HUES48 (cell line): ENCODE data around the gene PCDH1.
A peak's percentile ranks its signal among the peaks of the same experiment; 100 is the strongest.

Source experiments
- H3K27ac ChIP-seq: one replicate; pipeline ENCODE4 v1.7.0; 2013; ENCODE audit warnings: low read depth, low read length, inconsistent platforms
- H3K27me3 ChIP-seq: 2 replicates; pipeline ENCODE4 v1.6.1; 2013; ENCODE audit warnings: mild to moderate bottlenecking, low read length; ENCODE audit not compliant: control insufficient read depth, insufficient read depth
- H3K36me3 ChIP-seq: 2 replicates; pipeline ENCODE4 v1.6.1; 2013; ENCODE audit warnings: low read length; ENCODE audit not compliant: control insufficient read depth, insufficient read depth
- H3K4me1 ChIP-seq: 2 replicates; pipeline ENCODE4 v1.6.1; 2013; ENCODE audit warnings: mild to moderate bottlenecking, low read length; ENCODE audit not compliant: control insufficient read depth, insufficient read depth
- H3K4me3 ChIP-seq: 2 replicates; pipeline ENCODE4 v1.5.1; 2013; ENCODE audit warnings: mild to moderate bottlenecking, low read depth, low read length
- H3K9ac ChIP-seq: 2 replicates; pipeline ENCODE4 v1.6.1; 2013; ENCODE audit warnings: mild to moderate bottlenecking, low read depth, low read length, moderate library complexity
- H3K9me3 ChIP-seq: 2 replicates; pipeline ENCODE4 v1.6.1; 2013; ENCODE audit warnings: low read length; ENCODE audit not compliant: control insufficient read depth, insufficient read depth

PCDH1 gene

DNA sequence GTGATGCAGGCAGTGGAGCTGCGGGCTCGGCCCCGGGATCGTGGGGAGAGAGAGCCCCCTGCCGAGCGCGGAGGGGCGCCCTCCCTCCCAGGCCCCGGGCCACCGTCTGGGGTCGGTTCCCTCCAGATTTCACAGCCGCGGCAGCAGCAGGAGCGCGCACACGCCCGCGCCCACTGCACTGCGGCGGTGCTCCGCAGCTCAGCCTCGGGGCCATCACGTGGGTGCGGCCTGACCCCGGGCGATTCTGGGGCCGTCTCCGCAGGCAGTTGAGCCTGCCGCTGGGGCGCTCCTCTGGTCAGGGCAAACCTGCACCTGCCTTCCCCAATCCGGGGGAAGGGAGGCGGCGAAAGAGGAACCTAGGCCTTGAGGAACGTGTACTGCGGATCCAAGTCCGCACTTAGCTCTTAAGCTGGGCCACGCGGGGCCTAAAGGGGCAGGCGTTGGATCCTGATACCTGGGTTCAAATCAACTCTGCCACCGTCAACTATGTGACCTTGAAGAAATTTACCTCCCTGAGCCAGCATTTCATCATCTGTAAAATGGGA is 36.1 kb upstream of the PCDH1 start:
- Histone ChIP-seq H3K4me3 (peak overlapping the region; percentile 59), H3K9ac (0 out of 2 replicates have a peak overlapping the region, but pooled peaks have one; percentile 8)

DNA sequence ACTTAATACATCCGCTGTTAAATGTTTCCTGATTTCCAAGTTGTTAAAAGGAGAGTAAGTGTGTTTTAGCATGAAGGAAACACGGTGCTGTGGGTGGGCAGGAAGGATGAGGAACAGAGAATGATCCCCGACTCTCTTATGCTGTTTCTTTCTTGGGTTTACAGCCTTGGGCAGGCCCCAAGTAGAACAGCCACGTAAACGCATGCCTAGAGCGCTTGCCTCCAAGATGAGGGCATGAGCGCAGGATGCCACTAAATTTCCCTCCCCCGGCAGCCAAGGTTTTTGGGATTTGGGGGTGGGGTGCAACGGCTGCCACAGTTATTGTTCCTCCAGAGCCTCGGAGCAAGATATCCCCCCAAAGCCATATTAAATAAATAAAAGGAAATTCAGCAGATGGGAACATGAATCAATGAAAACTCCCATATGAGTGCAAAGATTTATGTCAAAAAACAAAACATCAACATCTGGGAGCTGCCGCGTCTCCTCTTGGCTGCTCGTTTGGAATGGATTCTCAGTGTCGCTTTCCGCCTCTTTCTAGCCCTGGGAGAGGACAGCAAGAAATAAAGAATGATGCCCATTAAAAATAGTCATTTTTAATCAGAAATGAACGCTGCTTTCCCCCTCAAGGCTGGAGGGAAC is 35.5 kb upstream of the PCDH1 start:
- H3K4me3 ChIP-seq: peak overlapping the region; percentile 59
- H3K4me1 ChIP-seq: peaks cover 16% of the 10 kb centered on the region
- H3K9me3 ChIP-seq: no peaks in the 10 kb centered on the region
- no peaks in the 10 kb centered on the region for H3K36me3 ChIP-seq
- H3K27ac ChIP-seq: no peak overlapping the region
- H3K9ac ChIP-seq: 0 out of 2 replicates have a peak overlapping the region, but pooled peaks have one; percentile 8
- H3K27me3 ChIP-seq: peaks cover 23% of the 10 kb centered on the region

More for the DNA sequence above, 36.1 kb upstream of the PCDH1 start:
- peaks cover 16% of the 10 kb centered on the region for H3K4me1 ChIP-seq
- H3K27me3 ChIP-seq: peaks cover 23% of the 10 kb centered on the region
- no peaks in the 10 kb centered on the region for H3K36me3 ChIP-seq
- H3K27ac ChIP-seq: no peak overlapping the region
- H3K9me3 ChIP-seq: no peaks in the 10 kb centered on the region

- no peak overlapping the region for H3K27ac ChIP-seq
Observed at GRCh38 chr5:141910271-141910673, 32.1 kb upstream of the PCDH1 start.

DNA sequence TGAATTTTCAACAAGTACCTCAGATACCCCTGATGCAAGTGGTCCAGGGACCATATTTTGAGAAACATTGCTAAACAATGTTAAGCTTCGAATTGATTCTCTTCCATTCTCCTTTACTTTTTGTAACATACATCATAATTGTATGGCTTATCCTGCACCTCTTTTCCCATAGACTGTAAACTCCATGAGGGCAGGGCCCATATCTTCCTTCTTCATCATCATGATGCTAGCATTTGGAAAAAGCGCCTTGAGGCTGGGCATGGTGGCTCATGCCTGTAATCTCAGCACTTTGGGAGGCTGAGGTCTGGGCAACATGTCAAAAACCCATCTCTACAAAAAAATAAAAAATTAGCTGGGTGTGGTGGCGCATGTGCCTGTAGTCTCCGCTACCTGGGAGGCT is 31.0 kb upstream of the PCDH1 start:
- Histone ChIP-seq H3K27me3 (peaks cover 13% of the 10 kb centered on the region), H3K9me3 (no peaks in the 10 kb centered on the region), H3K27ac (no peak overlapping the region), H3K36me3 (no peaks in the 10 kb centered on the region), H3K9ac (no peak overlapping the region), H3K4me1 (peaks cover 9% of the 10 kb centered on the region), H3K4me3 (no peak overlapping the region)

More at GRCh38 chr5:141910271-141910673, 32.1 kb upstream of the PCDH1 start:
- Histone ChIP-seq H3K9me3 (no peaks in the 10 kb centered on the region), H3K4me1 (peaks cover 9% of the 10 kb centered on the region), H3K27me3 (peaks cover 23% of the 10 kb centered on the region), H3K9ac (no peak overlapping the region), H3K4me3 (no peak overlapping the region), H3K36me3 (no peaks in the 10 kb centered on the region)

- no peaks in the 10 kb centered on the region for H3K9me3 ChIP-seq
- peaks cover 7% of the 10 kb centered on the region for H3K4me1 ChIP-seq
- H3K4me3 ChIP-seq: no peak overlapping the region
- no peak overlapping the region for H3K9ac ChIP-seq
- H3K36me3 ChIP-seq: no peaks in the 10 kb centered on the region
- H3K27ac ChIP-seq: no peak overlapping the region
- H3K27me3 ChIP-seq: peaks cover 11% of the 10 kb centered on the region
Observed at GRCh38 chr5:141908796-141909195, 30.6 kb upstream of the PCDH1 start.

- Histone ChIP-seq H3K9ac (no peak overlapping the region), H3K36me3 (no peaks in the 10 kb centered on the region), H3K4me3 (no peak overlapping the region), H3K27ac (no peak overlapping the region), H3K27me3 (no peaks in the 10 kb centered on the region), H3K4me1 (0 out of 2 replicates have a peak, but pooled peaks cover 3% of the 10 kb centered on the region), H3K9me3 (no peaks in the 10 kb centered on the region)
Observed at GRCh38 chr5:141906972-141907371, 28.8 kb upstream of the PCDH1 start.

DNA sequence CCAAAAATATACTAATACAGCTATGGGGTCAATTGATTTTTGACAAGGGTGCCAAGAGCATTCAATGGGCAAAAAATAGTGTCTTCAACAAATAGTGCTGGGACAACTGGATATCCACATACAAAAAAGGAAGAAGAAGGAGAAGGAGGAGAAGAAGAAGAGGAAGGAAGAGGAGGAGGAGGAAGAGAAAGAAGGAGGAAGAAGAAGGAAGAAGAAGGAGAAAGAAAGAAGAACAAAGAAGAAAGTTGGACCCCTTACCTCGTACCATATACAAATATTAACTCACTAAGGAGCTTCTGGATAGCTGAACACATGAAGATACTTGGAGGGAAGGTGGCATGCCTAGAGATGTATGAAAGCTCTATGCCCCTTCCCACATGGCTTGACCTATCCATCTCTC is 28.3 kb upstream of the PCDH1 start:
- Histone ChIP-seq H3K4me3 (no peak overlapping the region), H3K9ac (no peak overlapping the region), H3K36me3 (no peaks in the 10 kb centered on the region), H3K27me3 (no peaks in the 10 kb centered on the region), H3K27ac (no peak overlapping the region), H3K4me1 (0 out of 2 replicates have a peak, but pooled peaks cover 3% of the 10 kb centered on the region), H3K9me3 (no peaks in the 10 kb centered on the region)

DNA sequence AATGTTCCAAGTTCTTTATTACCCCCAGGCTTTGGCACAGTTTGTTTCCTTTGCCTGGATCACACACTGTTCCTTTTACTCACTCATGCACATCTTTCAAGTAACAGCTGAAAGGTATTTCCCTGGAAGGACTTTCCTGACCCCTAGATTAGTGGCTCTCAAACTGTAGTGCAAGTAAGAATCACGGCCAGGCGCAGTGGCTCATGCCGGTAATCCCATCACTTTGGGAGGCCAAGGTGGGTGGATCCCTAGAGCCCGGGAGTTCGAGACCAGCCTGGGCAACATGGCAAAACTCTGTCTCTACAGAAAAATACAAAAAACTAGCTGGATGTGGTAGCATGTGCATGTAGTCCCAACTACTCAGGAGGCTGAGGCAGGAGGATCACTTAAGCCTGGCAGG is 26.3 kb upstream of the PCDH1 start:
- Histone ChIP-seq H3K9ac (no peak overlapping the region), H3K36me3 (no peaks in the 10 kb centered on the region), H3K4me3 (no peak overlapping the region), H3K9me3 (no peaks in the 10 kb centered on the region), H3K4me1 (0 out of 2 replicates have a peak, but pooled peaks cover 3% of the 10 kb centered on the region), H3K27me3 (no peaks in the 10 kb centered on the region), H3K27ac (no peak overlapping the region)

GRCh38 chr5:141903261-141903660 is 25.1 kb upstream of the PCDH1 start:
- Histone ChIP-seq H3K4me3 (no peak overlapping the region), H3K4me1 (0 out of 2 replicates have a peak, but pooled peaks cover 3% of the 10 kb centered on the region), H3K9me3 (no peaks in the 10 kb centered on the region), H3K9ac (no peak overlapping the region), H3K27ac (no peak overlapping the region), H3K27me3 (no peaks in the 10 kb centered on the region), H3K36me3 (no peaks in the 10 kb centered on the region)

DNA sequence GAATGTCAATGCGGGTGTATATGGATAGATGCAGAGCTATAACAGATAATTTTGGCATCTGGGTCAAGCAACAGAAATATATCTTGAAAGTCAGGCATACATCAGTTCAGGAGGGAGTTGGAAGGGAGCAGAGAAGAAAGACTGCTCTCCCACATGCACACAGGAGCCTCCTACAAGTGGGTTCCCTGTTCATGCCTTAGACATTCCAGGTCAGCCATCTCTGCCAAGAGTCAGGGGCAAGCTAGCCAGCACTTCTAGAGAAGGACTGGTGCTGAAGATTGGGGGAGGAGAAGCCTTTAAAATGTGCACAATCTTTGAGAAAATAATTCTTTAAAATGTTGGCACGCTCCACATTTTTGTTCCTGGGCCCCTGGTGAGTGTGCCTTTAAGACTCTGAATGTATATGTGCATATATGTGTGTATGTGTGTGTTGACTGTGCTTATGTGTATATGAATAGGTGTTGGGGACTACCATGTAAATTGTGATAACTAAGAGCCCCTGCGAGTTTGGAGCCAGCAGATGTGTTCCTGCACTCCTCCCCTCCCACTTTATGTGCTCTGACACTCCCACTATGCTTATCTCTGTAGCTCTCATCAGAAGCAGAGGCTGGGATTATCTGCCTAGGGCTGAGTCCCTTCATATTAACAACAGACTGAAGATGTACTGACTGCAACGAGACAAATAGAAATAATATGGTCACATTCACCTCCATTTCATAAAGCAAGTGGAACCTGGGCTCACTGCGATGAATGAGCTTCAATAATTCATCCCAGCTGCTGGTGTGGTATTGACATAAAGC is 24.0 kb upstream of the PCDH1 start:
- Histone ChIP-seq H3K9ac (no peak overlapping the region), H3K9me3 (no peaks in the 10 kb centered on the region), H3K36me3 (no peaks in the 10 kb centered on the region), H3K4me3 (no peak overlapping the region), H3K27me3 (no peaks in the 10 kb centered on the region), H3K27ac (no peak overlapping the region), H3K4me1 (0 out of 2 replicates have a peak, but pooled peaks cover 3% of the 10 kb centered on the region)
